Measurements from ENCODE around the gene ERMAP.

ERMAP gene, protein sequence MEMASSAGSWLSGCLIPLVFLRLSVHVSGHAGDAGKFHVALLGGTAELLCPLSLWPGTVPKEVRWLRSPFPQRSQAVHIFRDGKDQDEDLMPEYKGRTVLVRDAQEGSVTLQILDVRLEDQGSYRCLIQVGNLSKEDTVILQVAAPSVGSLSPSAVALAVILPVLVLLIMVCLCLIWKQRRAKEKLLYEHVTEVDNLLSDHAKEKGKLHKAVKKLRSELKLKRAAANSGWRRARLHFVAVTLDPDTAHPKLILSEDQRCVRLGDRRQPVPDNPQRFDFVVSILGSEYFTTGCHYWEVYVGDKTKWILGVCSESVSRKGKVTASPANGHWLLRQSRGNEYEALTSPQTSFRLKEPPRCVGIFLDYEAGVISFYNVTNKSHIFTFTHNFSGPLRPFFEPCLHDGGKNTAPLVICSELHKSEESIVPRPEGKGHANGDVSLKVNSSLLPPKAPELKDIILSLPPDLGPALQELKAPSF

GRCh38 chr1:42816585-42817439, at the start of gene ERMAP, which contains the start of gene SVBP:
Gene ERMAP, plus strand, starts transcription at chr1:42817122. Its CDS starts 13,327 bp downstream, at chr1:42830449.
Gene SVBP, minus strand, starts transcription at chr1:42817397. Its CDS starts 853 bp downstream, at chr1:42816544.
- Histone ChIP-seq H3K9me3 (ENCODE audit: insufficient read depth, low read length) (peaks cover 9% of the 10 kb centered on the region), H3K9ac (ENCODE audit: insufficient read length, low read depth) (peak within 1 kb of the TSS; percentile 89), H3K4me1 (ENCODE audit: insufficient read depth, insufficient read length) (peaks cover 2% of the 10 kb centered on the region), H3K27me3 (ENCODE audit: insufficient read depth, insufficient read length) (no peaks in the 10 kb centered on the region), H3K4me3 (ENCODE audit: insufficient read length, low read depth) (peak within 1 kb of the TSS; percentile 80), H3K36me3 (ENCODE audit: insufficient read depth, insufficient read length, low read length) (peaks cover 12% of the 10 kb centered on the region)
- TF ChIP-seq YY1 (IDR thresholded peaks at IDR 0.05; ENCODE audit: insufficient read depth, insufficient read length) (no peak), SUZ12 (IDR thresholded peaks at IDR 0.05; ENCODE audit: extremely low read depth, insufficient read depth, insufficient read length) (no peak), ZNF274 (IDR thresholded peaks at IDR 0.05; ENCODE audit: low read depth, low read length) (no peak)
- peak; percentile 89 for DNase-seq (ENCODE audit: low read depth, low spot score)

GRCh38 chr1:42767510-42768000, 49.4 kb upstream of the ERMAP start:
- peaks cover 28% of the 10 kb centered on the region for H3K36me3 ChIP-seq (ENCODE audit: insufficient read depth, insufficient read length, low read length)
- peak overlapping the region; percentile 97 for H3K9ac ChIP-seq (ENCODE audit: insufficient read length, low read depth)
- H3K4me3 ChIP-seq (ENCODE audit: insufficient read length, low read depth): peak overlapping the region; percentile 100
- H3K27me3 ChIP-seq (ENCODE audit: insufficient read depth, insufficient read length): no peaks in the 10 kb centered on the region
- TF ChIP-seq SUZ12 (IDR thresholded peaks at IDR 0.05; ENCODE audit: extremely low read depth, insufficient read depth, insufficient read length) (no peak), YY1 (IDR thresholded peaks at IDR 0.05; ENCODE audit: insufficient read depth, insufficient read length) (no peak), ZNF274 (IDR thresholded peaks at IDR 0.05; ENCODE audit: low read depth, low read length) (no peak)
- DNase-seq (ENCODE audit: low read depth, low spot score): no peak
- no peaks in the 10 kb centered on the region for H3K9me3 ChIP-seq (ENCODE audit: insufficient read depth, low read length)
- H3K4me1 ChIP-seq (ENCODE audit: insufficient read depth, insufficient read length): peaks cover 2% of the 10 kb centered on the region

GRCh38 chr1:42768172-42768571, 48.8 kb upstream of the ERMAP start:
- Histone ChIP-seq H3K36me3 (ENCODE audit: insufficient read depth, insufficient read length, low read length) (peaks cover 30% of the 10 kb centered on the region), H3K4me1 (ENCODE audit: insufficient read depth, insufficient read length) (peaks cover 2% of the 10 kb centered on the region), H3K9ac (ENCODE audit: insufficient read length, low read depth) (peak overlapping the region; percentile 97), H3K27me3 (ENCODE audit: insufficient read depth, insufficient read length) (no peaks in the 10 kb centered on the region), H3K9me3 (ENCODE audit: insufficient read depth, low read length) (no peaks in the 10 kb centered on the region), H3K4me3 (ENCODE audit: insufficient read length, low read depth) (peak overlapping the region; percentile 100)
- DNase-seq (ENCODE audit: low read depth, low spot score): no peak
- TF ChIP-seq SUZ12 (IDR thresholded peaks at IDR 0.05; ENCODE audit: extremely low read depth, insufficient read depth, insufficient read length): no peak
- TF ChIP-seq ZNF274 (IDR thresholded peaks at IDR 0.05; ENCODE audit: low read depth, low read length): no peak
- no peak for TF ChIP-seq YY1 (IDR thresholded peaks at IDR 0.05; ENCODE audit: insufficient read depth, insufficient read length)

DNA sequence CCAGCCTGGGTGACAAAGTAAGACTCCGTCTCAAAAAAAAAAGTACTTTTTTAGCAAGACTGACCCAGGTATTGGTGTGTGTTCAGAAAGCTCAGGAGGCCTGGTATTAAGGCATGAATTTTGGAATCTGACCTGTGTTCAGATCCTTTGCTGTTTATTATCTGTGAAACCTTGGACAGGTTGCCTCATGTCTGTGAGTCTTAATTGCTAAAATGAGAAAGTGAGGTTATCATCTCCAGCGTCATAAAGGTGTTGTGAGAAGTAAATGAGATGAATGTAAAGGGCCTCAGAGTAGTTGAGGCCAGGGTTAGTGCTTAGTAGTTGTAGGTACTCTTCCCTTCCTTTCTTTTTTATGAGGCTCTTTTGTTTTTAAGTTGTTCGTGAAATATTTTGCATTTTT, 47.1 kb upstream of the ERMAP start:
- TF ChIP-seq YY1 (IDR thresholded peaks at IDR 0.05; ENCODE audit: insufficient read depth, insufficient read length) (no peak), ZNF274 (IDR thresholded peaks at IDR 0.05; ENCODE audit: low read depth, low read length) (no peak), SUZ12 (IDR thresholded peaks at IDR 0.05; ENCODE audit: extremely low read depth, insufficient read depth, insufficient read length) (no peak)
- no peak for DNase-seq (ENCODE audit: low read depth, low spot score)
- no peak overlapping the region for H3K4me3 ChIP-seq (ENCODE audit: insufficient read length, low read depth)
- H3K4me1 ChIP-seq (ENCODE audit: insufficient read depth, insufficient read length): no peaks in the 10 kb centered on the region
- H3K36me3 ChIP-seq (ENCODE audit: insufficient read depth, insufficient read length, low read length): peaks cover 47% of the 10 kb centered on the region
- no peak overlapping the region for H3K9ac ChIP-seq (ENCODE audit: insufficient read length, low read depth)
- H3K27me3 ChIP-seq (ENCODE audit: insufficient read depth, insufficient read length): no peaks in the 10 kb centered on the region
- H3K9me3 ChIP-seq (ENCODE audit: insufficient read depth, low read length): no peaks in the 10 kb centered on the region

DNA sequence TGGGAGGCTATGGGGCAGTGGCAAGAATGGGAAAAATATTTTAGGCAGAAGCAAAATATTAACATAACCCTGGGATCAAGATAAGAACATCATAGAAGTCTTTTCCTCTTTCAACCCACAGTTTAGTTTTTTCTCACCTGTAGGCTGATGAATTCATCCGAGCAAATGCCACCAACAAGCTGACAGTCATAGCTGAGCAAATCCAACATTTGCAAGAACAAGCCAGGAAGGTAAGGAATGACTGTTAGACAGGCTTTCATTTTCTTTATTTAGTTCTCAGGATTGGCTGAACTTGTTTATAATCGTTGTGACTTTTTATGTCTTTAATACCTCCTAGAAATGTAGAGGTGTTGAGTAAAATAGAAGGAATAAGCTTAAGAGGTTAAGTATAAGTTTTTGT, 43.5 kb upstream of the ERMAP start:
- Histone ChIP-seq H3K27me3 (ENCODE audit: insufficient read depth, insufficient read length) (no peaks in the 10 kb centered on the region), H3K9me3 (ENCODE audit: insufficient read depth, low read length) (no peaks in the 10 kb centered on the region), H3K36me3 (ENCODE audit: insufficient read depth, insufficient read length, low read length) (peaks cover 83% of the 10 kb centered on the region), H3K4me1 (ENCODE audit: insufficient read depth, insufficient read length) (no peaks in the 10 kb centered on the region), H3K9ac (ENCODE audit: insufficient read length, low read depth) (no peak overlapping the region), H3K4me3 (ENCODE audit: insufficient read length, low read depth) (no peak overlapping the region)
- TF ChIP-seq SUZ12 (IDR thresholded peaks at IDR 0.05; ENCODE audit: extremely low read depth, insufficient read depth, insufficient read length) (no peak), YY1 (IDR thresholded peaks at IDR 0.05; ENCODE audit: insufficient read depth, insufficient read length) (no peak), ZNF274 (IDR thresholded peaks at IDR 0.05; ENCODE audit: low read depth, low read length) (no peak)
- DNase-seq (ENCODE audit: low read depth, low spot score): no peak

DNA sequence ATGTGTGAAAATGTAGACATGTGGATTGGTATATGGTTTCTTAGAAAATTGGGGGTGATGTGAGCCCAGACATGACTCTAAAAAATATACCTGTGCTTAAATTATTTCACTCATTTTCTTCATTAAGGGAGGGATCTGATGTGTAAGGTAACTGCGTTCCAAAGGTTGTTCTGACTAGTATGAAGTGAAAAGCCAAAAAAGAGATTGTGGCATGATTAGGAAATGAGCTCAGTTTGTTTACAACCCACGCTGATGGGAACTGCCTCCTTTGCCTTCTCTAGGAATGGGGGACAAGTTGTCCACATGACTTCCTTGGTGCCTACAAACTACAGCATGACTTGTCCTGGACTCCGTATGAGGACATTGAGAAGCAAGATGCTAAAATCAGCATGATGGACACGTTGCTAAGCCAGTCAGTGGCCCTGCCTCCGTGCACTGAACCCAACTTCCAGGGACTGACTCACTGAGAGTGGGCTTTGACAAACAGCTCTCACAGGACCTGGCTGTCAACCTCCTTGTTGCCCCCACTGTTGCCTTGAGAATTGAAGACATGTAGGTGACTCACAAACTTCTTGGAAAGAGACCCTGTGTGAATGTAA, 41.9 kb upstream of the ERMAP start:
- H3K4me3 ChIP-seq (ENCODE audit: insufficient read length, low read depth): no peak overlapping the region
- no peak for TF ChIP-seq YY1 (IDR thresholded peaks at IDR 0.05; ENCODE audit: insufficient read depth, insufficient read length)
- H3K9ac ChIP-seq (ENCODE audit: insufficient read length, low read depth): no peak overlapping the region
- H3K36me3 ChIP-seq (ENCODE audit: insufficient read depth, insufficient read length, low read length): peaks cover 89% of the 10 kb centered on the region
- DNase-seq (ENCODE audit: low read depth, low spot score): no peak
- no peaks in the 10 kb centered on the region for H3K27me3 ChIP-seq (ENCODE audit: insufficient read depth, insufficient read length)
- no peaks in the 10 kb centered on the region for H3K9me3 ChIP-seq (ENCODE audit: insufficient read depth, low read length)
- H3K4me1 ChIP-seq (ENCODE audit: insufficient read depth, insufficient read length): no peaks in the 10 kb centered on the region

All from NT2/D1 (cell line).